Measurements from ENCODE around the gene GOLGA1.

GOLGA1 gene

DNA sequence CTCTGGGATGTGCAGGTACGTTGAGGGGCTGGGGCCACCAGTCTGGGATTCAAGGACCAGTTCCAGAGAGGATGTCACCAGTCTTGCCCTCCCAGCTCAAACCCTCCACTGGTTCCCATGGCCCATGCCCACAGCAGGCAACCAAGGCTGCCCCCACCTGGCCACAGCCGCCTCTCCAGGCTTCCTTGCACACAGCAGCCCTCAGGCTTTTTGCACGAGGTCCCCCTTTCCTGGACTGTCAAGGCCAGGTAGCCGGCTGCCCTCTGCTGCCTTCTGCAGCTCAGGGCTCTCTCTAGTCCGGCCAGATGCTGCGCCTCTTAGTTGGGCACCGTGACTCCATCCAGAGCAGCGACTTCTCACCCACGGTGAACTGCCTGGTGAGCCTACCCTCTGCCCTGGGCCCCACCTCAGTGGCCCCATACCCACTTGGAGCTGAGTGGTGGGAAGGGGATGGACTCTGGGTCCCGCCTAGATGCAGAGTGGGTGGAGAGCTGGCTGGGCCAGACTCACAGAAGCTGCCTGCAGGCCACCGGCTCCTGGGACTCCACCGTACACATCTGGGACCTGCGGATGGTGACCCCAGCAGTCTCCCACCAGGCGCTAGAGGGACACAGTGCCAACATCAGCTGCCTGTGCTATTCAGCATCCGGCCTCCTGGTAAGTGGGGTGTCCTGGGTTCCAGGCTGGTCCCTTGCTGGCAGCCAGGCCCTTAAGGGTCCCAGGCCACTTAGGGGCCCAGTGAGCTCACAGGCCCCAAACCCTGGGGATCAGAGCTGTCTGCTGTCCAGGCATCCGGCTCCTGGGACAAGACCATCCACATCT is 84.7 kb downstream of the GOLGA1 start:
- Histone ChIP-seq H3K36me3 (ENCODE audit: insufficient read depth) (peaks cover 6% of the 10 kb centered on the region; the same call in 1 of the 2 replicates), H3K4me1 (ENCODE audit: low read depth, poor library complexity, severe bottlenecking) (peaks cover 24% of the 10 kb centered on the region), H3K4me2 (no peak overlapping the region), H3K27me3 (ENCODE audit: insufficient read depth, low read depth) (no peaks in the 10 kb centered on the region), H4K20me1 (ENCODE audit: insufficient read depth) (peaks cover 15% of the 10 kb centered on the region; the same call in 1 of the 2 replicates), H3K9ac (no peak overlapping the region), H3K4me3 (IDR thresholded peaks at IDR 0.05; ENCODE audit: insufficient read depth, low read depth, low read length) (no peak overlapping the region), H2AFZ (ENCODE audit: low read depth) (no peak overlapping the region), H3K79me2 (ENCODE audit: insufficient read depth, low read depth) (peaks cover 19% of the 10 kb centered on the region), H3K27ac (no peak overlapping the region)
- TF ChIP-seq, protein P1, sequence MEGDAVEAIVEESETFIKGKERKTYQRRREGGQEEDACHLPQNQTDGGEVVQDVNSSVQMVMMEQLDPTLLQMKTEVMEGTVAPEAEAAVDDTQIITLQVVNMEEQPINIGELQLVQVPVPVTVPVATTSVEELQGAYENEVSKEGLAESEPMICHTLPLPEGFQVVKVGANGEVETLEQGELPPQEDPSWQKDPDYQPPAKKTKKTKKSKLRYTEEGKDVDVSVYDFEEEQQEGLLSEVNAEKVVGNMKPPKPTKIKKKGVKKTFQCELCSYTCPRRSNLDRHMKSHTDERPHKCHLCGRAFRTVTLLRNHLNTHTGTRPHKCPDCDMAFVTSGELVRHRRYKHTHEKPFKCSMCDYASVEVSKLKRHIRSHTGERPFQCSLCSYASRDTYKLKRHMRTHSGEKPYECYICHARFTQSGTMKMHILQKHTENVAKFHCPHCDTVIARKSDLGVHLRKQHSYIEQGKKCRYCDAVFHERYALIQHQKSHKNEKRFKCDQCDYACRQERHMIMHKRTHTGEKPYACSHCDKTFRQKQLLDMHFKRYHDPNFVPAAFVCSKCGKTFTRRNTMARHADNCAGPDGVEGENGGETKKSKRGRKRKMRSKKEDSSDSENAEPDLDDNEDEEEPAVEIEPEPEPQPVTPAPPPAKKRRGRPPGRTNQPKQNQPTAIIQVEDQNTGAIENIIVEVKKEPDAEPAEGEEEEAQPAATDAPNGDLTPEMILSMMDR (conservative IDR thresholded peaks at IDR 0.05; ENCODE audit: low read depth, low read length) = no peak

- Histone ChIP-seq H3K4me3 (IDR thresholded peaks at IDR 0.05; ENCODE audit: insufficient read depth, low read depth, low read length) (no peak overlapping the region), H3K9ac (no peak overlapping the region), H2AFZ (ENCODE audit: low read depth) (no peak overlapping the region), H3K27me3 (ENCODE audit: insufficient read depth, low read depth) (no peaks in the 10 kb centered on the region), H3K36me3 (ENCODE audit: insufficient read depth) (peaks cover 3% of the 10 kb centered on the region; the same call in 1 of the 2 replicates), H3K79me2 (ENCODE audit: insufficient read depth, low read depth) (peaks cover 13% of the 10 kb centered on the region), H3K4me2 (no peak overlapping the region), H4K20me1 (ENCODE audit: insufficient read depth) (peaks cover 10% of the 10 kb centered on the region; the same call in 1 of the 2 replicates), H3K4me1 (ENCODE audit: low read depth, poor library complexity, severe bottlenecking) (peaks cover 23% of the 10 kb centered on the region), H3K27ac (no peak overlapping the region)
- TF ChIP-seq, protein P1 (conservative IDR thresholded peaks at IDR 0.05; ENCODE audit: low read depth, low read length) = no peak
Measured at GRCh38 chr9:124855566-124855943, 85.3 kb downstream of the GOLGA1 start.

DNA sequence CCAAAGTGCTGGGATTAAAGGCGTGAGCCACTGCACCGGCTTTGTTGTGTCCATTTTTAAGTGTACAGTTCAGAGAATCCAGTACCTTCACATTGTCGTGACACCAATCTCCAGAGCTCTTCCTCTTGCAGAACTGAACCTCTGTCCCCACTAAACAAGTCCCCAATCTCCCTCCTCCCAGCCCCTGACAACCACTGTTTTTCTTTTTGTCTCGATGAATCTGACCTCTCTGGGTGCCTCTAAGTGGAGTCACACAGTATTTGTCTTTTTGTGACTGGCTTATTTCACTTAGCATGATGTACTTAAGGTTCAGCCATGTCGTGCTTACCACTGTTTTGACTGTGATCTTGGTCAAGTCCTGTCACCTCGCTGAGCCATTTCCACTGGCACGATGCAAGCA is 86.1 kb downstream of the GOLGA1 start:
- no peak overlapping the region for H3K9ac ChIP-seq
- no peak overlapping the region for H3K4me3 ChIP-seq (IDR thresholded peaks at IDR 0.05; ENCODE audit: insufficient read depth, low read depth, low read length)
- peaks cover 3% of the 10 kb centered on the region; the same call in 1 of the 2 replicates for H3K36me3 ChIP-seq (ENCODE audit: insufficient read depth)
- peaks cover 5% of the 10 kb centered on the region for H3K79me2 ChIP-seq (ENCODE audit: insufficient read depth, low read depth)
- H2AFZ ChIP-seq (ENCODE audit: low read depth) = no peak overlapping the region
- H3K4me1 ChIP-seq (ENCODE audit: low read depth, poor library complexity, severe bottlenecking) = peaks cover 16% of the 10 kb centered on the region
- no peaks in the 10 kb centered on the region for H3K27me3 ChIP-seq (ENCODE audit: insufficient read depth, low read depth)
- H3K27ac ChIP-seq = no peak overlapping the region; the same call in 1 of the 2 replicates
- TF ChIP-seq, protein P1 (conservative IDR thresholded peaks at IDR 0.05; ENCODE audit: low read depth, low read length) = no peak
- H4K20me1 ChIP-seq (ENCODE audit: insufficient read depth) = 0 out of 2 replicates have a peak, but pooled peaks cover 3% of the 10 kb centered on the region
- H3K4me2 ChIP-seq = no peak overlapping the region

GRCh38 chr9:124854161-124854560 is 86.7 kb downstream of the GOLGA1 start:
- H3K36me3 ChIP-seq (ENCODE audit: insufficient read depth) = peaks cover 3% of the 10 kb centered on the region; the same call in 1 of the 2 replicates
- H3K4me2 ChIP-seq = no peak overlapping the region
- no peak overlapping the region for H2AFZ ChIP-seq (ENCODE audit: low read depth)
- H3K79me2 ChIP-seq (ENCODE audit: insufficient read depth, low read depth) = no peaks in the 10 kb centered on the region
- H3K4me1 ChIP-seq (ENCODE audit: low read depth, poor library complexity, severe bottlenecking) = peaks cover 9% of the 10 kb centered on the region
- H3K27me3 ChIP-seq (ENCODE audit: insufficient read depth, low read depth) = no peaks in the 10 kb centered on the region
- no peaks in the 10 kb centered on the region for H4K20me1 ChIP-seq (ENCODE audit: insufficient read depth)
- H3K9ac ChIP-seq = no peak overlapping the region
- H3K4me3 ChIP-seq (IDR thresholded peaks at IDR 0.05; ENCODE audit: insufficient read depth, low read depth, low read length) = no peak overlapping the region
- no peak overlapping the region for H3K27ac ChIP-seq
- TF ChIP-seq, protein P1 (conservative IDR thresholded peaks at IDR 0.05; ENCODE audit: low read depth, low read length) = no peak
